Activated CD4-positive, alpha-beta T cell treated with anti-CD3 and anti-CD28 coated beads, Interleukin-2, amount 10 ng/mL, durations not matched to agents 24 days and 14 days (primary cell): ENCODE data around the gene NAALADL2. TPM values are rescaled to one million over a fixed set of nuclear protein-coding genes. Genes with fewer than 3 reads are reported as not detected.
"Not testable (repeated sequence)": the region's sequence is repeated elsewhere in the genome, so short reads cannot be mapped to it uniquely, and the experiment has no call there.

Experiments used
- DNase-seq: peaks from one replicate; pipeline ENCODE4 v3.0.0; 2022
- H3K27ac Mint-ChIP-seq: one replicate; pipeline ENCODE4 v1.8.0; 2022; ENCODE audit warnings: mild to moderate bottlenecking, mixed read lengths
- H3K27me3 Mint-ChIP-seq: one replicate; pipeline ENCODE4 v1.8.0; 2022; ENCODE audit warnings: mixed read lengths
- H3K36me3 Mint-ChIP-seq: one replicate; pipeline ENCODE4 v1.8.0; 2022; ENCODE audit warnings: low read depth, mild to moderate bottlenecking, mixed read lengths
- H3K4me1 Mint-ChIP-seq: one replicate; pipeline ENCODE4 v1.8.0; 2021; ENCODE audit warnings: mixed read lengths
- H3K4me3 Mint-ChIP-seq: one replicate; pipeline ENCODE4 v1.8.0; 2022; ENCODE audit warnings: mild to moderate bottlenecking, moderate library complexity, mixed read lengths
- H3K9me3 Mint-ChIP-seq: one replicate; pipeline ENCODE4 v1.8.0; 2021; ENCODE audit warnings: mixed read lengths
- intact Hi-C: fragments of 100-400 bp; cut with micrococcal nuclease; formaldehyde crosslinking; loops from one replicate; pipeline ENCODE4 v1.15.1; 2023
- total RNA-seq: library from RNA; stranded (reverse); gene quantifications from 2 replicates; pipeline ENCODE4 v1.2.3, GENCODE V29; 2022

Gene NAALADL2
- total RNA-seq, 1 donor from 2014 or later, result not detected

DNA sequence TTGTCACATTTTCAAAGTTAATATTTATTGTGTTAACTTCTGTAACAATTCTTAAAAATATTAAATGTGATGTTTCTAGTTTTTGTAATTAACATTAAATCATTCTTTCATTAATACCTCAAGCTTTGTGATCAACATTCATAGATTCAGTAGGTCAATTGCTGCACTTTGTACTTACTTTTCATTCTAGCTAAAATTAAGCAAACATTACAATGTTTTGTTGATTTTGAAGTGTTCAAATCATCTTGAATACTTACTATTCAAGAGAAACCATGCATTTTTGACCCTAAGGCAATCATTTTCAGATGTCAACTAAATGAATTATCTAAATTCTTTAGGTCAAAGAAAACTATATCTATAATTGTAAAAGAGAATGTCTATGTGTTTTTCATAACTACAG, 933.1 kb downstream of the NAALADL2 start:
- H3K4me3 Mint-ChIP-seq, result no peak overlapping the region
- peaks cover 3% of the 10 kb centered on the region for H3K9me3 Mint-ChIP-seq
- H3K27me3 Mint-ChIP-seq, result no peaks in the 10 kb centered on the region
- intact Hi-C loops, result no loop called here
- no peaks in the 10 kb centered on the region for H3K36me3 Mint-ChIP-seq
- no peaks in the 10 kb centered on the region for H3K4me1 Mint-ChIP-seq
- no peak for DNase-seq
- no peak overlapping the region for H3K27ac Mint-ChIP-seq

DNA sequence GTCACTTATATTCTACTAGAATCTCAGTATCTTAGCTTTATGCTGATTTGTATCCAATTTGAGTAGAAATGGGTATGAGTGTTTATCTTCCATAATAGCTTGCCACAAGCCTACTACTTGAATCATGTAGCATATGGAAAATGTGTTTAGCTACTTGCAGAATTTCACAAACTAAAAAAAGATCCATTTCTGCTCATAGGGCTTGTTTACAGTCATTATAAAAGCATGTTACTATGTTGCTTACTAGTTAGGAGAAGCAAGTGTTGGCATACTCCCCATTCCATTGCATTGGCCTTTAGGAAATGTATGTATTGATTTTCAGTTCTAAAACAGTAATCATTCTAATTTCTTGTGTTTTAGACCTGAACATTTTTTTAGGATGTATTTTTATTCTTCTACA, 939.2 kb downstream of the NAALADL2 start:
- Mint-ChIP-seq H3K4me3 (no peak overlapping the region), H3K27ac (no peak overlapping the region), H3K9me3 (no peaks in the 10 kb centered on the region), H3K36me3 (no peaks in the 10 kb centered on the region), H3K27me3 (no peaks in the 10 kb centered on the region), H3K4me1 (no peaks in the 10 kb centered on the region)
- intact Hi-C loops, result no loop called here
- no peak for DNase-seq

DNA sequence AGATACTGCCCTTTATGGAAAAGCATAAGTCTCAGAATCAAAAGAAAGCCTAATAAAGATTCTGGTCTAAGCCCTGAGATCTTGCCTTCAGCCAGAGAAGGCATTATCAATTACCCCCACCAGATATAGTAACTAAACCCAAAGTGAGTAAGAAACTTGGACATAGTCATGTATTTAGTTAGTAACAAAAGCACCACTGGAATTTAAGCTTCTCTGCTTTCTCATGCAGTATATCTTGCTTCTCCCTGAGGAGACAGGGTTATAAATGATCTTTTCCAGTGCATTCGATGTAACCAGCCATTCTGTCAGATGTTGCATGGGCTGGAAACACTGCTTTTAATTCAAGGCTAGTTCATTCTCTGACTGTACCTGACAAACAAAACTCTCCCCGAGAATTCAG, 946.7 kb downstream of the NAALADL2 start:
- intact Hi-C loops, result no loop called here
- Mint-ChIP-seq H3K4me1 (no peaks in the 10 kb centered on the region), H3K27ac (no peak overlapping the region), H3K27me3 (no peaks in the 10 kb centered on the region), H3K36me3 (no peaks in the 10 kb centered on the region), H3K4me3 (no peak overlapping the region), H3K9me3 (no peaks in the 10 kb centered on the region)
- no peak for DNase-seq

DNA sequence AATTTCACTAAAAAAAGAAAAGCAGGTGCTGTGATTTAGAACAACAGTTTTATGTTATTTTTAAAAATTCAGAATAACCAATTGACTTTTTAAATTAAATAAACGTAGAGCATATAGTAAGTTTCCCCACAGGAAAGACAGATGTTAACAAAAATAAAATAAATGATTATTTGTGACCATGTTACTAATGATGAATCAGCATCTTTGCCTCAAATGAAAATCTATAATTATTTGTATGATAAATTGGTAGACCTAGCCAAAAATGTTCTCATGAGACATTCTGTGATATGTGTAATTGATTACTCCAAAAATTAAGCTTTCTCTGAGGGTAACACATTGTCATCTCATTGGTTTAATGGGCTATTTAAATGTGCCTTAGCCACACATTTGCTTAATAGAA, 948.0 kb downstream of the NAALADL2 start:
- Mint-ChIP-seq H3K4me3 (no peak overlapping the region), H3K36me3 (no peaks in the 10 kb centered on the region), H3K4me1 (no peaks in the 10 kb centered on the region), H3K9me3 (no peaks in the 10 kb centered on the region), H3K27ac (no peak overlapping the region), H3K27me3 (no peaks in the 10 kb centered on the region)
- no peak for DNase-seq
- intact Hi-C loops, result no loop called here

DNA sequence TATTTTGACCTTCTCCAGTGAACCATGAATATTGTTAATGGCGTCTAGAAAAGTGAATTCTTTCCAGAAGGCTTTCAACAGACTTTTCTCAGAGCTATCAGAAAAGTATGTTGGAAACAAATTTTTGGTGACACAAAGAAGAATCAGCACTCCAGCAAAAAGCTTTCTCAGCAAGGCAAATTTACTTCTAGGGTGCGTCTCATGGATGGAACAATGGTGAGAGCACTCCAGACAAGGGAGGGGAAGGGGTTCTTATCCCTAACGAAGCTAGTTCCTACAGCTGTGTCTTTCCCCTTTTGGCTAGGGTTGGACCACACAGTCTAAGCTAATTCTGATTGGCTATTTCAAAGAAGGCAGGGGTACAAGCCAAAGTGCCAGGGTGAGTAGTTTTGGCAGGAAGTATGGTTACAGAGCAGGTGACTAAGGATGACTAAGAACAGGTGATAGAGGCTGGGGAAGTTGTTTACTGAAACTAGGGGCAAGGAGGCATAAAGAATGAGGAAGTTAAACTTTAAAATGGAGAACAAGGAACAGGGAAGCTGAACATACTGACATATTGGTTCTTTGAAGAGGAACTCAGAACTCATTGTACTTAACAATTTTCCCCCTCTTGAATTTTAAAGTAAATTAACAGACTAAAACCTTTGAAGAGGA, 959.8 kb downstream of the NAALADL2 start:
- H3K36me3 Mint-ChIP-seq, result no peaks in the 10 kb centered on the region
- H3K27ac Mint-ChIP-seq, result no peak overlapping the region
- peaks cover 13% of the 10 kb centered on the region for H3K9me3 Mint-ChIP-seq
- H3K27me3 Mint-ChIP-seq, result no peaks in the 10 kb centered on the region
- DNase-seq, result no peak
- intact Hi-C loops, result no loop called here
- H3K4me3 Mint-ChIP-seq, result no peak overlapping the region
- H3K4me1 Mint-ChIP-seq, result no peaks in the 10 kb centered on the region

DNA sequence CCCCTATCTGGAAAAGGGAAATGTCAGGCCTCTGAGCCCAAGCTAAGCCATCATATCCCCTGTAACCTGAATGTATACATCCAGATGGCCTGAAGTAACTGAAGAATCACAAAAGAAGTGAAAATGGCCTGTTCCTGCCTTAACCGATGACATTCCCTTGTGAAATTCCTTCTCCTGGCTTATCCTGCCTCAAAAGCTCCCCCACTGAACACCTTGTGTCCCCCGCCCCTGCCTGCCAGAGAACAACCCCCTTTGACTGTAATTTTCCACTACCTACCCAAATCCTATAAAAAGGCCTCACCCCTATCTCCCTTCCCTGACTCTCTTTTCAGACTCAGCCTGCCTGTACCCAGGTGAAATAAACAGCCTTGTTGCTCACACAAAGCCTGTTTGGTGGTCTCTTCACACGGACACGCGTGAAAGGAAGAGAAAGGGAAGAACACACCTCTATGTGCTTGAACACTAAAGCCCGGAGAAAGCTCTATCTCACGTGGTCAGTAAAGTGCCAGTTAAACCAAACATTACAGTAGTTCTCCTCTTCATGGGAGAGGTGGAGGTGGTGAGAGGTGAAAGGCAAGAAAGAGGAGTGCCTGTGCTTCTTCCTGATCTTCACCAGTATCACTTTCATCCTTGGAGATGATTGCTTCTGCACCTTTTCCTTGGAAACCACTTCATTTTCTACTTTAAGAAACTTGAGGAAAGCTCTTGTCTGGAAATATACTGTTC, 963.8 kb downstream of the NAALADL2 start:
- H3K36me3 Mint-ChIP-seq, DNase-seq, H3K9me3 Mint-ChIP-seq, H3K27ac Mint-ChIP-seq, H3K4me1 Mint-ChIP-seq, H3K4me3 Mint-ChIP-seq, H3K27me3 Mint-ChIP-seq, intact Hi-C loops: not testable (repeated sequence)

DNA sequence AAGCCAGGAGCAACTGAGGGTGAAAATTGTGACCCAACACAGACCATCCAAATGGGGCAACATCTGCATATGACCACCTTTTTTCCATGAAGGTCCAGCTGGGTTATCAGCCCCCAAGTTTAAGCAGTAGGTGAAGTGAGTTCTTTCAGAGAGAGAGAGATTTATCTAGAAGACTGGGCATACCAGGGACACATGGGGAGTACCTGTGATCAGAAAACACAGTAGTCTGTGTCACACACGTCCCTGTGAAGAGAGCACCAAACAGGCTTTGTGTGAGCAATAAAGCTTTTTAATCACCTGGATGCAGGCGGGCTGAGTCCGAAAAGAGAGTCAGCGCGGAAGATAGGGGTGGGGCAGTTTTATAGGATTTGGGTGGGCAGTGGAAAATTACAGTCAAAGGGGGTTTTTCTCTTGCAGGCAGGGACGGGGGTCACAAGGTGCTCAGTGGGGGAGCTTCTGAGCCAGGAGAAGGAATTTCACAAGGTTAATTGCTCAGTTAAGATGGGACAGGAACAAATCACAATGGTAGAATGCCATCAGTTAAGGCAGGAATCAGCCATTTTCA, 966.0 kb downstream of the NAALADL2 start:
- H3K9me3 Mint-ChIP-seq, H3K27ac Mint-ChIP-seq, H3K36me3 Mint-ChIP-seq, H3K4me1 Mint-ChIP-seq, intact Hi-C loops, H3K4me3 Mint-ChIP-seq, H3K27me3 Mint-ChIP-seq, DNase-seq: not testable (repeated sequence)

DNA sequence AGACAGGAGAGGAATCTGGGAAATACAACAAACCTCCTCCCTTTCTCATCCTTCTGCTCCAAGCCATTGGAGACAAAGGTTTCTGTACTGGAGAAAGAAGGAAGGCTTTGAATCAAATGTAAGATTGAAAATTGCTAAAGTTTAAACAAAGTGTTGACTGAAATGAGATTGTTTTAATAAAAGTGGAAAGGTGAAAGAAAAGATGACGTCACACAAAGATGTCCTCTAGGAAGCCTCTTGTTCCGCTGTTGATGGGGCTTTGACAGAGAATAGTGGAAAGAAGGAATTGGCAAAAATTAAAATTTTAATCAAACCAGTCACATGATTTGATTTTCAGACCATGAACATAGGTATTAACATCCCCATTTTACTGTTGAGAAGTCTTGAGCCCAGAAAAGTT, 967.6 kb downstream of the NAALADL2 start:
- no peaks in the 10 kb centered on the region for H3K36me3 Mint-ChIP-seq
- H3K27me3 Mint-ChIP-seq, result no peaks in the 10 kb centered on the region
- no peaks in the 10 kb centered on the region for H3K9me3 Mint-ChIP-seq
- H3K4me1 Mint-ChIP-seq, result no peaks in the 10 kb centered on the region
- no peak overlapping the region for H3K4me3 Mint-ChIP-seq
- no peak overlapping the region for H3K27ac Mint-ChIP-seq
- DNase-seq, result no peak
- intact Hi-C loops, result no loop called here

DNA sequence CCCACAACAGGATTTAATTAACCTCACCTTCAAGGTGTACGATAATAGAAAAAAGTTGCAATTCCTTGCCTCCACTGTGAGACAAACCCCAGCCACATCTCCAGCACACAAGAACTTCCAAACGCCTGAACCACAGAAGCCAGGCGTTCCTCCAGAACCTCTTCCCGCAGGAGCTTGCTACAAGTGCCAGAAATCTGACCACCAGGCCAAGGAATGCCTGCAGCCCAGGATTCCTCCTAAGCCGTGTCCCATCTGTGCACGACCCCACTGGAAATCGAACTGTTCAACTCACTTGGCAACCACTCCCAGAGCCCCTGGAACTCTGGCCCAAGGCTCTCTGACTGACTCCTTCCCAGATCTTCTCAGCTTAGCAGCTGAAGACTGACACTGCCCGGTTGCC, 970.7 kb downstream of the NAALADL2 start:
- H3K4me3 Mint-ChIP-seq, DNase-seq, H3K9me3 Mint-ChIP-seq, intact Hi-C loops, H3K27ac Mint-ChIP-seq, H3K27me3 Mint-ChIP-seq, H3K36me3 Mint-ChIP-seq, H3K4me1 Mint-ChIP-seq: not testable (repeated sequence)

DNA sequence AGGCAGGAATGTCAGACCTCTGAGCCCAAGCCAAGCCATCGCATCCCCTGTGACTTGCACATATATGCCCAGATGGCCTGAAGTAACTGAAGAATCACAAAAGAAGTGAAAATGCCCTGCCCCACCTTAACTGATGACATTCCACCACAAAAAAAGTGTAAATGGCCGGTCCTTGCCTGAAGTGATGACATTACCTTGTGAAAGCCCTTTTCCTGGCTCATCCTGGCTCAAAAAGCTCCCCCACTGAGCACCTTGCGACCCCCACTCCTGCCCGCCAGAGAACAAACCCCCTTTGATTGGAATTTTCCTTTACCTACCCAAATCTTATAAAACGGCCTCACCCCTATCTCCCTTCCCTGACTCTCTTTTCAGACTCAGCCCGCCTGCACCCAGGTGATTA, 976.6 kb downstream of the NAALADL2 start:
- H3K36me3 Mint-ChIP-seq, DNase-seq, intact Hi-C loops, H3K4me1 Mint-ChIP-seq, H3K4me3 Mint-ChIP-seq, H3K27me3 Mint-ChIP-seq, H3K27ac Mint-ChIP-seq, H3K9me3 Mint-ChIP-seq: not testable (repeated sequence)

DNA sequence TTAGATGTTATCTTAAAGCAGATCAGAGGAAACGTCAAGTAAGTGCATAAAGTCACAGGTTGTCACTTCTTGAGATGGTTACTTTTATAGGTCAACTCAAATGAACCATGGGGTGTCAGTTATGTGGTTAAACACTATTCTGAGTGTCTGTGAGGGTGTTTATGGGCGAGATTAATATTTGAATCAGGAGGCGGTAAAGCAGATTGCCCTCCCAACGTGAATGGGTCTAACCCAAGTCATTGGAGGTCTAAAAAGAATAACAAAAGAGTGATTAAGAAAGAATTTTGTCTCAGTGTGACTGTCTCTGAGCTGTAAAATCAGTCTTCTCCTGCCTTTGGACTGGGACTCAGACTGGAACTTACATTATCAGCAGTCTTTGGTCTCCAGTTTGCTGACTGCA, 977.5 kb downstream of the NAALADL2 start:
- intact Hi-C loops, result no loop called here
- Mint-ChIP-seq H3K27me3 (no peaks in the 10 kb centered on the region), H3K27ac (no peak overlapping the region), H3K36me3 (no peaks in the 10 kb centered on the region), H3K4me3 (no peak overlapping the region), H3K9me3 (no peaks in the 10 kb centered on the region), H3K4me1 (no peaks in the 10 kb centered on the region)
- no peak for DNase-seq

DNA sequence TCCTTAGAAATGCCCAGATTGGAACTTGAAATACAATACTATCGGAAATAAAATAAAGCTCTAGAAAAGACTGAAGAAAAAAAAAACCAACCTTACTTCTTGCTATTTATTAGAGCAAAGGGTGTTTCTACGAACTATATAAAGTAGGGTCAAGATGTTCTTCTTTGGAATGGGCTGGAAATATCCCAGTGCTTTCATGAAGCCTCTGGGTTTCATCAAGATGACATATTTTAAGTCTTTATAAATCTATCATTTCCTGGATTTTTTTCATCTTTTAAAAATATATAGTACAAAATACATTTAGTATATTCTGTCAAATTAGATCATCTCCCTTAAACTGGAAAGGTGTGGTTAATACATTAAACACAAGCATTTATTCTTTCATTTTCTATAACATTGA, 978.8 kb downstream of the NAALADL2 start:
- no peak overlapping the region for H3K27ac Mint-ChIP-seq
- intact Hi-C loops, result no loop called here
- DNase-seq, result no peak
- H3K36me3 Mint-ChIP-seq, result no peaks in the 10 kb centered on the region
- no peaks in the 10 kb centered on the region for H3K9me3 Mint-ChIP-seq
- H3K27me3 Mint-ChIP-seq, result no peaks in the 10 kb centered on the region
- H3K4me3 Mint-ChIP-seq, result no peak overlapping the region
- no peaks in the 10 kb centered on the region for H3K4me1 Mint-ChIP-seq

DNA sequence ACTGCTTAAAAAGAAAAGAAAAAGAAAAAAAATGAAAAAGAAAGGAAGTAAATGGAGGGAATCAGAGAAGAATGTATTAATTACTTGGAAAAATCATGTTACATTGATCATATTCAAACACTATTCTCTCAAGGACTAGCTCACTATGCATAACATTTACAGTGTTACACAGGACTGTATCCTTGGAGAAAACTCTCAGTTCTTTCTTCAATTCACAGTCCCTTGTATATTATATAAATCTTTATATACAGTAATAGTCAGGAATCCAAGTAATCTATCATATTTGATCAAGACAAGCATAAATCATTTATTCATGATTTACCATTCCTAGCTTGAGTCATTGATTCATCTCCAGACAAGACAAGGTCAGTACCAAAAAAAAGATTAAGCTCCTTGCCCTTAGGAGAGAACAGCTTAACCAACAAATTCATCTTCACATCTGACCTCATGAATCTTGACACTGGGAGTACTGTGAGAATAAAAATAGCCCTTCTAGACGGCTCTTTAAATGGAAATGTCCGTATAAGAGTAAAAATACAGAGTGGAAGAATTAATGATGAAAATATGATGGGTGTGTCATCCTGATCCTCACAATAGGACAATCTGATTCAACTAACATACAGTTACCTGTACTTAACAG, 980.4 kb downstream of the NAALADL2 start:
- H3K9me3 Mint-ChIP-seq, result no peaks in the 10 kb centered on the region
- no peaks in the 10 kb centered on the region for H3K36me3 Mint-ChIP-seq
- H3K4me1 Mint-ChIP-seq, result no peaks in the 10 kb centered on the region
- H3K4me3 Mint-ChIP-seq, result no peak overlapping the region
- no peak overlapping the region for H3K27ac Mint-ChIP-seq
- no peak for DNase-seq
- intact Hi-C loops, result no loop called here
- H3K27me3 Mint-ChIP-seq, result no peaks in the 10 kb centered on the region

DNA sequence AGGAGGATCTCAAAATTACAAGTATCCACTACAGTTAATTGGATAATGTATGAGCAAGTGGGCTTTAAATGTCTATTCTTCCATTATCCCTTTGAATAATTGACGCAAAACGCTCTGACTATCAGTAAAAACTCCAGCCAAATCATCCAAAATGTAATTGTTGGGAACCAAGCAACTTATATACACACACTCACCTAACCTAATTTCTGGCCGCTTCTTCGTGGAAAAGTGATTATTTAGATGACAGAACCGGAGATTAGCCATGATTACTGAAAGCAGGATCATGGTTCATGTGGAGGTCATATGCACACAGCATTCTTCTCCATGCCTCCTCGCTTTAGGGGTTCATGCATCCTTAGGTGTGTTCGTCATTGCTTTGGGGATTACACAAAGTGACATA, 992.4 kb downstream of the NAALADL2 start:
- Mint-ChIP-seq H3K27ac (no peak overlapping the region), H3K4me3 (no peak overlapping the region), H3K36me3 (no peaks in the 10 kb centered on the region), H3K27me3 (no peaks in the 10 kb centered on the region), H3K9me3 (peaks cover 5% of the 10 kb centered on the region), H3K4me1 (no peaks in the 10 kb centered on the region)
- intact Hi-C loops, result no loop called here
- no peak for DNase-seq
